GM19397 (cell line): ENCODE results near the gene ZFP69B.
A peak's percentile ranks its signal among the peaks of the same experiment; 100 is the strongest.

Experiments used
- ATAC-seq: cut with Tn5 transposase; IDR thresholded peaks from one replicate; pipeline ENCODE4 v1.9.1; 2021; ENCODE audit warnings: mild to moderate bottlenecking, moderate library complexity; ENCODE audit not compliant: unreplicated experiment

ZFP69B gene

DNA sequence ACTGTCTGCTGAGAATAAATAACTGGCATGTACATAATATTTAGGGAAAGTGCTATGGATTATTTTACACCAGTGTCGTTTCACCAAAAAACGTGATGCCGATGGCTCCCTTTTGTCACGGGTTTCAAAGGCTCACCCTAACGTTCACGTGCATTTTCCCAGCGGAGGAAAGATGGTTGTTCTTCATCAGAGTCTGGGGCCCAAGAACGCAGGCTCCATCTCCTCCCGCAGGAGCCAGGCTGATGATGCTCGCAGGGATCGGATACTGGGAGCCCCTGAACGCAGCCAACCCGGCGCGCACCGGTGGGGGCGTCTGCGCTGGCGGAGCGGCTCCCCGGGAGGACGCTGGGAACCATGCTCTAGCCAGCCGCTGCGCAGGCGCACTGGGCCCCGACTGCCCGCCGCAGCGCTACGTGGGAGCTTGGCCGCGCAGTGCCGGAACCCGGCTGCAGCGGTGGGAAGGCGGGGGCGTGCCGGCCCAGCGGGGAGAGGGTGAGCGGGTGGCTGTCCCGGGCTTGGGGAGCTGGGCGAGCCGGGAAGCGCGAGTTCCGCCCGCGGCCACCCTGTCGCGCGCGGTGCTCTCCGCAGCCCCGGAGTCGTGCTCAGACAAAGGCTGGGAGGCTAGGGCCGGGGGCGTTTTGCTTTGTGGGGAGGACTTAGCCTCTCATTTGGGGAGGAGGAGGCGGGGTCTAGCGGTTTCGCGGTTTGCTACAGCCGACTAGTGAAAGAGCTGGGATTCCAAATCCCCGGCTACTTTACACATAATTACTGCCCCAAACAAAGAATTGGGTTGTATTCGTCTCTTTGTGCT is at the start of gene ZFP69B:
Gene ZFP69B, plus strand, starts transcription at position 793 of the 811 bp plus-strand sequence. CDS start 486 bp downstream, outside the sequence.
- peak; percentile 94 for ATAC-seq

DNA sequence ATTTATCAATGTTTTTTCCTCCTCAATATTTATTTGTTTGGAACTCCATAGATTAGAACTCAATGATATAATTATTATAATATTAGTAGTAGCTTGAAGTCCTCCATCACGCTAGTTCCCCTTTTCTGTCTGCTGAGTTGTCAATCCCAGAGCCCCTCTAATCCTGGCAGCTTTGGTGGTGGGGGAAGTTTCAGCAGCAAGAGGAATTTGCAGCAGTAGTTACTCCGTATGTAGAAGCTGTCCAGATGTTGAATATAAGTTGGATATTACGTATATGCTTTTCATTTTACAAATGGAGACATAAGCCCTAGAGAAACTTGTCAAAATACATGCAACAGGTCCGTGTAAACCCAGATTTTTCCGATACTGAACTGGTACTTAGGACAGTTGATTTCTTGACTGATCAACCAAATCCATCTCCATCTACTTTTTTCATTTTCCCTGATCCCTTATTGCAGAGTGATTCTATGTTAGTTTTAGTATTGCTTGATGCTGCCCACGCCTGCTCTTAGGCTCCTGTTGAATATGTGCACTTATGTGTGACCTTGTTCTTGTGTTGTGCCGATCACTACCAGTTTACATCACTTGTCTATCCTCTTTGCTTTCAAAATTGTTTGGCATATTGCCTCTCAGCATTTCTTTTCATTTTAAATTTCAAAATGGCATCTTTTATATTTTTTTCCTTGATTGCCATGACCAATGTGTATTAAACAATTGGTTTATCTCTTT is 48.6 kb upstream of the ZFP69B start:
- no peak for ATAC-seq

- ATAC-seq, result no peak
Measured at GRCh38 chr1:40404670-40405462, 45.4 kb upstream of the ZFP69B start.

- ATAC-seq, result no peak
Measured at GRCh38 chr1:40405812-40406211, 44.5 kb upstream of the ZFP69B start.

DNA sequence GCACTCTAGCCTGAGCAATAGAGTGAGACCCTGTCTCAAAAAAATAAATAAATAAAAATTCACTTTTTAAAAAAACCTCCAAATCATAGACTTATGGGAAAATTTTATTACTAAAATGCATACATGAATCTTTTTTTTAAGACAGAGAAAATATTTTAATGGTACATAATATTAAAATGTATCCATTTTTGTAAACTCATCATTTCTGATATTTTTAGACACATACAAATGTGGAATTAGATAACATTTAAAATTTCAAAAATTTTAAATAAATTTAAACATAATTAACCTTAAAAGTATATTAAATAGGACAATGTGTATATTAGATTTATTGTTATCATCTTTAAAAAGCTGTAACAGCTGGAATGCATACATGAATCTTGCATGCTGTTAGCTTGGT is 42.8 kb upstream of the ZFP69B start:
- ATAC-seq, result no peak

- no peak for ATAC-seq
Measured at GRCh38 chr1:40409467-40409866, 40.8 kb upstream of the ZFP69B start.

DNA sequence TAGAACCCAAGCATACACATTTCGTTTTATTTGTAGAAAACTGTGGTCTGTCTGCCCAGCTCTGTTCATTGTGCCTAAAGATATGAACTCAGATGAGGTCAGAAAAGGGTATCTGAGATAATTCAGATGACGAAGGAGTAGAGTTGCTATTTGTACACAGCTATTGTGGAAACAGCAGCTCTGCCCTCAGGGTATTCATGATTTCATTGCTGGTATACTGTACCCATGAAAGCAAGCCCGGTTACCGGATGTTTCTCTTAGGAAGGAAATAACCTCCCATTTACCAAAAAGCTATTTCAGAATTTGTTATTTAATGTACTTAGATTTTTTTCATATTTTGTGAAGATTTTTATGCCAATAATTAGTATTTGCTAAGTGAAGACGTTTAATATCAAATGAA is 39.0 kb upstream of the ZFP69B start:
- no peak for ATAC-seq

DNA sequence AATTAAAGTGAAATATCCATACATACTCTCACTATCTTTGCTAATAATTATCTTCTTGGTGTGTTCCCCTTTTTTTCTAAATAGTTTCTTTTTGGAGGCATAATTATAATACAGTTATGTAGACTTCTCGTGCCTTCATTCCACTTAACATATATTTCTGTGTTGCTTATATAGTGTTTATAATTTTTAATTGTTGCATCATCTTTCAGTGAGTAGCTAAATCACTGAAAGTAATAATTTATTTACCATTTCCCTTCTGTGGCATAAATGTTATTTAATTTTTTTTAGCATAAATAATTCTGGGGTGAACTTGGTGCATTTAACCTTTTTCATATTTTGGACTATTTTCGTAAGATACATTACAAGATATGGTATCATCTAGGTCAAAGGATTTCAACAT is 38.4 kb upstream of the ZFP69B start:
- ATAC-seq, result no peak

DNA sequence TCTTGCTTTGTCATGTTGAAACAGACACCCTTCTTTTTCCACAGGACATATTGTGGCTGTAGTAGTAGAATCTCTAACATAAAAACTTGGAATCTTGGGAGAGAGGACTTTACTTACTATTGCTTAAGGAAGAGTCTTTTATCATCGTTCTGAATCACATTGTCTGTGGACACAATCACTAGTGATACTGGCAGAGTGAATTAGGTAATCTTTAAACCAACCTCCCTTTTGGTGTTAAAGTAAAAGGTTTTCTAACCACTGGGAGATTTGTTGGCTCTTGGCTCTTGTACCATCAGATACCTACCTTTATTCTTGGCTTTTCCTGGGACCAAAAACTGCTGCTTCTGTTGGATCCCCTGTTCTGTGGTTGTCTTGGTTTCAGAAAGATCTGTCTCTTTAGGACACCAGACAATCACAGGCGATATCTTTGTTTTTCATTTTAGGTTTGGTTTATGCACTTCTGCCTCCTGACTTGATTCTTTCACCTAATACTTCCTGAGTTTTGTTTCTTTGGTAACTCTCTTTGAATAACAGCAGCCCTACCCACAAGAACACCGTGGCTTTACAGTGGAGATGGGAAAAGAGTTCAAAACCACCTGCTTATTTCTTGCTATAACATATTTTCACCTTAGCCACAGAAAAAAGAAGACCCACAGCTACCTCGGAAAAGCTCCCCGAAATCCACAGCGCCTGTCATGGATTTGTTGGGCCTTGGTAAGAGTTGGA is 36.6 kb upstream of the ZFP69B start:
- no peak for ATAC-seq

- ATAC-seq, result no peak
Measured at GRCh38 chr1:40414331-40414730, 35.9 kb upstream of the ZFP69B start.

DNA sequence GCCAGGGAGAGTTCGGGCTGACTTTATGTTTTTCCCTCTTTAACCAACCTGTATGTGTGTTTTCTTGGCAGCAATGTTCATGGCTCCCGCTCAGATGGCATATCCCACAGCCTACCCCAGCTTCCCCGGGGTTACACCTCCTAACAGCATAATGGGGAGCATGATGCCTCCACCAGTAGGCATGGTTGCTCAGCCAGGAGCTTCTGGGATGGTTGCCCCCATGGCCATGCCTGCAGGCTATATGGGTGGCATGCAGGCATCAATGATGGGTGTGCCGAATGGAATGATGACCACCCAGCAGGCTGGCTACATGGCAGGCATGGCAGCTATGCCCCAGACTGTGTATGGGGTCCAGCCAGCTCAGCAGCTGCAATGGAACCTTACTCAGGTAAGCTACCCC is 33.6 kb upstream of the ZFP69B start:
- ATAC-seq, result no peak

- no peak for ATAC-seq
Measured at GRCh38 chr1:40421431-40422384, 28.6 kb upstream of the ZFP69B start.

- no peak for ATAC-seq
Measured at GRCh38 chr1:40422630-40423263, 27.5 kb upstream of the ZFP69B start.

GRCh38 chr1:40423264-40423642 is 27.0 kb upstream of the ZFP69B start:
- ATAC-seq, result no peak

DNA sequence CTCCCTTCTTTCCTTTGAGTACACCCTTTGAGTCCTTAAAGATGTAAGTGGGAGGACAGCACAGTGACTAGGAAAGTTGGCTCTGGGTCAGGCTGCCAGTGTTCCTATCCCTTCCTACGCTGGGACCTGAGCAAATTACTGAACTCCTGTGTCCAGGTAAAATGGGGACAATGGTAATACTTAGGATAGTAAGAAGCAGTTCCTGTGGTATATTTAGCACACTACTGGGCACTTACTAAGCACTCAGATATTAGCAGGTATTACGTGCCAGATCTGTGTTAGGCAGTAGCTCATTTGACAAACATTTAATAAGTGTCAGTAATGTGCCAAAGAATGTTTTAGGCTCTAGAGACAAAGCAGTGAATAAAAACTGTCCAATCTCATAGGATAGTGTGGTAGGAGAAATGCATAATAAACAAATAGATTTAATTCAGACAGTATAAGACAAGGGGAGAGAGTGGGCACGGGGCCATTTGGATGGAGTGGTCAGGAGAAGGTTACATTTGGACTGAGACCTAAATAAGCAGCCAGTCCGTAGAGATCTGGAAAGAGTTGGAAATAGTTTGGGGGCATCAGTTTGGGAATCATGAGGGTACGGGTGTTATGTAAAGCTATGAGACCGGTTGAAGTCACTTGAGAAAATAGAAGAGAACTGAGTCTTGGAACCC is 26.2 kb upstream of the ZFP69B start:
- no peak for ATAC-seq

DNA sequence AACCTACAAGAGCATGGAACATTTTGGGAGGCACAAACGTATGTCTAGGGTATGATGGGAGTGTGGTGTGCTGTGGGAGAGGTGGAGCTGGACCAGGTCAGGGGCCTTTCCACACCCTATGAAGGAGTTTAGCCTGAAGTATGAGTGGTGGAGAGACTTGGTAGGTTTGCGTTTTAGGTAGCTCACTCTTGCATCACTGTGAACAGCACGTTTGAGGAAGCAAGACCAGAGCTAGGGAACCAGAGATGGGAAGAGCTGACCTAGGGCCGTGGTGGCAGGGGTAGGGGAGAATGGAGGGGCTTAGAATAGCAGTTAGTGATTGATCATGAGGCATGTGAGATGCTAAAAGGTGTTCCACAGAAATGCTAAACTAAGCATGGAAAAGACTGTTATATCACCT is 25.1 kb upstream of the ZFP69B start:
- ATAC-seq, result no peak

DNA sequence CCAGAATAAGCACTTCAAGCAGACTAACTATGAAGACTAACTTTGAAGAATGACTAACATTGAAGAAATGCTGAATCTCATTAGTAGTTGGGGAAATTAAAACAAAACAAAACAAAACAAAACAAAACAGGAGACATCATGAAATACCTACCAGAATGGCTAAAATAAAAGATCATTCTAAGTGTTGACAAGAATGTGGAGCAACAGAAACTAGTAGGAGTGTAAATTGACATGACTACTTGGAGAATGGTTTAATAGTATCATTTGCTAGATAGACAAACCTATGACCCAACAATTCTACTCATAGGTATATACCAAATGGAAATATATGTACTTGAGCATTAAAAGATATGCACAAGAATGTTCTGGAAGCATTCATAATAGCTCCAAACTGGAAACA is 18.9 kb upstream of the ZFP69B start:
- no peak for ATAC-seq

DNA sequence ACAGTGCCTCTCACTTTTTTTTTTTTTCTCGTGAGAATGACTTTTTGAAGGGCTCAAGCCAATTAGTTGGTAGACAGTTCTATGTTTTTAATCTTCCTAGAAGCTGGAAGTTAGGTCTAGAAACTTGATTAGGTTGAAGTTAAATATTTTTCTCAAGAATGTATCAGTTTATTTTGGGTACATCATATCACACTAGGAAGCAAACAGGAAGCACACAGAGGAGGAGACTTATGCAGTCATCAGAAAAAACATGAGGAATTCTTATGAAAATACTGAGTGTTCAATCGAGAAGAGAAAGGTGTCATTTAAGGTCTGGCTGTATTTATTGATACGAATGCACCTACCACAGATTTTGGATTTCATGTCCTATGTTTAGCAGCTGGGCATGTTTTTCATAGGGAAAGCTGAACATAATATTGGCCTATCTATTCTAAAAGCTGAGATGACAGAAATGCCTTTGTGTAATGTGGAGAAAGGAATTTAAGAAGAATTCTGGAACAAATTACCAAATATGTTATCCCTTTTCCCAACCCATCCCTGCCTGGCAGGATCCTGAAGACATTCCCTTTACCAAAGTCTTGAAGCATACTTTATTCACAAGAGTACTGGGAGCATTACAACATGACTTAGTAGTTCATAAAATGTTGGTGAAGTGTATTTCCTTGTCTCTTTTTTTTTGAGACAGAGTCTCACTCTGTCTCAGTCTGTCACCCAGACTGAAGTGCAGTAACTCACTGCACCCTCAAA is 17.5 kb upstream of the ZFP69B start:
- ATAC-seq, result no peak
